ENCODE results near the gene RFNG.

Gene RFNG

DNA sequence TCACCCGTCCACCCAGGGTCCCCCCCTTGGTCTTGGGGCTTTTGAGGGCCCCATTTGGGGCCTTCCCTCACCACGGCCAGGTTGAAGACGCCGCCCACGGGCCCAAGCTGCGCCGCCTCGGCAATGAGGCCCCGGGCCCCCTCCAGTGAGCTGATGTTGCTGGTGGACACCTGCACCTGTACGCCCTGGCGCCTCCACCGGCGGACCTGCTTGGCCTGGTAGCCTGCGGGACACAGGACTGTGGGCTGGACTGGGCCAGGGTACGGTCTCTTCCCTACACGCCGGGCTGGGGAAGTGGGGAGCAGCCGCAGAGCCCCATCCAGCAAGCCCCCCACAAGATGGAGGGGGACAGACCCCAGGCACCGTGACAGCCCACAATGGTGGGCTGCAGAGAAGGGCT, 30.8 kb upstream of the RFNG start:
- Histone ChIP-seq H3K36me3 (ENCODE audit: control insufficient read depth, insufficient read depth, low read length) (peaks cover 90% of the 10 kb centered on the region), H3K27ac (ENCODE audit: low read length) (no peak overlapping the region), H3K27me3 (ENCODE audit: control insufficient read depth, insufficient read depth, low read length) (no peaks in the 10 kb centered on the region), H3K4me3 (ENCODE audit: low read length) (no peak overlapping the region), H3K9me3 (ENCODE audit: control insufficient read depth, insufficient read depth, low read length) (no peaks in the 10 kb centered on the region), H3K4me1 (ENCODE audit: control insufficient read depth, insufficient read depth, low read length) (no peaks in the 10 kb centered on the region)
- DNase-seq (ENCODE audit: low read depth, low spot score), result no peak
- no CpG with 5 or more reads among the region's 19 CpGs for WGBS (ENCODE audit: insufficient coverage, insufficient read length)

DNA sequence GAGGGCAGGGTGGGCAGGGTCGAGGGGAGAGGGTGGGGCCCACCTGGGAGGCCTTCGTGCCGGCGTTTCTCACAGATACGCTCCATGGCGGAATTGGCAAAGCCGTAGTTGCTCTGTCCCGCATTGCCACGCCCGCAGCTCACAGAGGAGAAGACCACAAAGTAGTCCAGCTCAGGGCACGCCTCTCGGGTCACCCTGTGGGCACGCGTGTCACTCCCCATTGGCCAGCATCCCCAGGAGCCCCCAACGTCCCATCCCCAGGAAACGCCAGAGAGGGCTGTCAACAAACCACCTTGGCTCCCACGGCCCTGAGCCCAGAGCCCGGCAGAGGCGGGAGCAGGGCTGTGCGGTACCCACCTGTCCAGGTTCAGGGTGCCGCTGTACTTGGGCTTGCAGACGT, 30.4 kb upstream of the RFNG start:
- Histone ChIP-seq H3K4me3 (ENCODE audit: low read length) (no peak overlapping the region), H3K9me3 (ENCODE audit: control insufficient read depth, insufficient read depth, low read length) (no peaks in the 10 kb centered on the region), H3K36me3 (ENCODE audit: control insufficient read depth, insufficient read depth, low read length) (peaks cover 85% of the 10 kb centered on the region), H3K27me3 (ENCODE audit: control insufficient read depth, insufficient read depth, low read length) (no peaks in the 10 kb centered on the region), H3K4me1 (ENCODE audit: control insufficient read depth, insufficient read depth, low read length) (peaks cover 1% of the 10 kb centered on the region; the same call in 1 of the 2 replicates), H3K27ac (ENCODE audit: low read length) (no peak overlapping the region)
- no peak for DNase-seq (ENCODE audit: low read depth, low spot score)
- no CpG with 5 or more reads among the region's 22 CpGs for WGBS (ENCODE audit: insufficient coverage, insufficient read length)

DNA sequence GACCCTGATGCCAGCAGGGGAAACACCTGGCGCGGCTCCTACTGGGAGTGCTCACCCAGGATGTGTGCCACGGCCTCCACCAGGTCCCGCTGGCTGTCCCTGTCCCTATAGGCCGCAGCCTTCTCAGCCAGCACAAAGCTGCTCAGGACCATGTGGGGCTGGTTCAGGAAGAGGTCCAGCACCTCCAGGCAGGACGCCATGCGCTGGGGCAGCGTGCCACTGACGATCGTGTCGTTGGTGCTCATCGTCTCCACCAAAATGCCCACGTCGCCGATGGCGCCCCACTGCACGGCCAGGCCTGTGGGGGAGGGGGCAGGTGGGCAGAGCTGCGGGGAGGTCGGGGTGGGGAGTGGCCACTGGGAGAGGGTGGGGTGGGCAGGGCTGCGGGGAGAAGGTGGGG, 29.9 kb upstream of the RFNG start:
- Histone ChIP-seq H3K36me3 (ENCODE audit: control insufficient read depth, insufficient read depth, low read length) (peaks cover 82% of the 10 kb centered on the region), H3K9me3 (ENCODE audit: control insufficient read depth, insufficient read depth, low read length) (no peaks in the 10 kb centered on the region), H3K4me3 (ENCODE audit: low read length) (no peak overlapping the region), H3K4me1 (ENCODE audit: control insufficient read depth, insufficient read depth, low read length) (peaks cover 1% of the 10 kb centered on the region; the same call in 1 of the 2 replicates), H3K27me3 (ENCODE audit: control insufficient read depth, insufficient read depth, low read length) (no peaks in the 10 kb centered on the region), H3K27ac (ENCODE audit: low read length) (no peak overlapping the region)
- no peak for DNase-seq (ENCODE audit: low read depth, low spot score)
- no CpG with 5 or more reads among the region's 20 CpGs for WGBS (ENCODE audit: insufficient coverage, insufficient read length)

DNA sequence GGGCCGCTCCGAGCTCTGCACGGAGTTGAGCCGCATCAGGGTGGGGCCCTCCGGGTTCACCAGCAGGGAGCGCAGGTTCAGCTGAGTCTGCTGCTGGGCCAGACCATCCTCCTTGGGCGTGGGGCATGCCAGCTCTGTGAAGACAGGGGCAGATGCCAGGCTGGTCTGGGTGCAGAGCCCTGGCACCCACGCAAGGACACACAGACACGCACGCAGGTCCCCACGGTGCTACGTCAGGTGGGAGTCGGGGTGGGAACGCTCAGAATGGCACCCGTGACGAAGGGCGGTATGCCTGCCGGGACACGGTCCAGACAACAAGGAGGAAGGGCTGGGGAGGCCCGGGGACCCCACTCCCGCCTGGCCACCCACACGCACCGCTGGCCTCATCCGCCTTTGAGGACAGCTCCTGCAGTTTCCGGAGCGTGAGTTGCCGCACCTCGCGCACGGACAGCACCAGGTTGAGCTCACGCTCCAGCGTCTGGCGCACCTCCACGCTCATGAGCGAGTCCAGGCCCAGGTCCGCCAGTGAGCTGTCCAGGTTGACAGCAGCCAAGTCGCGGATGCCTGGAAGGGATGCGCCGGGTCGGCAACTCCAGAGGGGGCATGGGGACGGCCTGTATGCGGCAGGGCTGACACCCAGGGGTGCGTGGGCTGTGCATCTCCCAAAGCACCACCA, 29.3 kb upstream of the RFNG start:
- Histone ChIP-seq H3K27ac (ENCODE audit: low read length) (no peak overlapping the region), H3K4me3 (ENCODE audit: low read length) (no peak overlapping the region), H3K9me3 (ENCODE audit: control insufficient read depth, insufficient read depth, low read length) (no peaks in the 10 kb centered on the region), H3K27me3 (ENCODE audit: control insufficient read depth, insufficient read depth, low read length) (no peaks in the 10 kb centered on the region), H3K4me1 (ENCODE audit: control insufficient read depth, insufficient read depth, low read length) (peaks cover 1% of the 10 kb centered on the region; the same call in 1 of the 2 replicates), H3K36me3 (ENCODE audit: control insufficient read depth, insufficient read depth, low read length) (peaks cover 76% of the 10 kb centered on the region)
- WGBS (ENCODE audit: insufficient coverage, insufficient read length), result no CpG with 5 or more reads among the region's 44 CpGs
- no peak for DNase-seq (ENCODE audit: low read depth, low spot score)

DNA sequence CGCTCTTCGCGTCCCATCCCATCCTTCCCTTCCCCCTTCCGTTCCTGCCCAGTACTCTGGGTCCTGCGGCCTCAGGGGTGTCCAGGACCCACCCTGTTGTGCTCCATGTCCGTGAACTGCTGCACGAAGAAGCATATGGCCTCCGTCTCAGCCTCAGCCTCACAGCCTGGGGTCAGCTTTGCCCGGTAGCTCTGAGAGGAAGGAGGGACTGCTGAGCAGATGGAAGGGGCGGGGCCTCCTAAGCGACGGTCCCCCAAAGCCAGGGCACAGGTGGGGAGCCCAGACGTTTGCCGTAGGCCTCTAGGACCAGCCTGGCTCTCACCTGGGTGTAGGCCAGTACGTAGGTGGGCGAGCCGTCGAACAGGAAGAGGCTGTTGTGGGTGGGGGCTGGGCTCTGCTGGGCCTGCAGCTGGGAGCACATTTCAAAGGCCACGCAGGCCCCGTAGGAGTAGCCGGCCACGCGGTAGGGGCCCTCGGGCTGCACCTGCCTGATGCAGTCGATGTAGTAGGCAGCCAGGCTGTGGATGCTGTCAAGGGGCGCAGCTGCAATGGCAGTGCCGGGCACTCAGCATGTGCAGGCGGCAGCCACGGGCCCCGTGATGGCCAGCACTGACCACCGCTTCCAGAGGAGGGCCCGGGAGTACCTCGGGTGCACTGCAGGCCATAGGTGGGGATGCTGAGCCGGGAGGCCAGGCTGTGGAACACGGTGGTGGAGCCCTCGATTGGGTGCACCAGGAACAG, 28.6 kb upstream of the RFNG start:
- WGBS (ENCODE audit: insufficient coverage, insufficient read length), result no CpG with 5 or more reads among the region's 36 CpGs
- no peak overlapping the region for H3K4me3 ChIP-seq (ENCODE audit: low read length)
- peaks cover 68% of the 10 kb centered on the region for H3K36me3 ChIP-seq (ENCODE audit: control insufficient read depth, insufficient read depth, low read length)
- H3K4me1 ChIP-seq (ENCODE audit: control insufficient read depth, insufficient read depth, low read length), result peaks cover 1% of the 10 kb centered on the region; the same call in 1 of the 2 replicates
- no peaks in the 10 kb centered on the region for H3K27me3 ChIP-seq (ENCODE audit: control insufficient read depth, insufficient read depth, low read length)
- no peaks in the 10 kb centered on the region for H3K9me3 ChIP-seq (ENCODE audit: control insufficient read depth, insufficient read depth, low read length)
- DNase-seq (ENCODE audit: low read depth, low spot score), result no peak
- no peak overlapping the region for H3K27ac ChIP-seq (ENCODE audit: low read length)

DNA sequence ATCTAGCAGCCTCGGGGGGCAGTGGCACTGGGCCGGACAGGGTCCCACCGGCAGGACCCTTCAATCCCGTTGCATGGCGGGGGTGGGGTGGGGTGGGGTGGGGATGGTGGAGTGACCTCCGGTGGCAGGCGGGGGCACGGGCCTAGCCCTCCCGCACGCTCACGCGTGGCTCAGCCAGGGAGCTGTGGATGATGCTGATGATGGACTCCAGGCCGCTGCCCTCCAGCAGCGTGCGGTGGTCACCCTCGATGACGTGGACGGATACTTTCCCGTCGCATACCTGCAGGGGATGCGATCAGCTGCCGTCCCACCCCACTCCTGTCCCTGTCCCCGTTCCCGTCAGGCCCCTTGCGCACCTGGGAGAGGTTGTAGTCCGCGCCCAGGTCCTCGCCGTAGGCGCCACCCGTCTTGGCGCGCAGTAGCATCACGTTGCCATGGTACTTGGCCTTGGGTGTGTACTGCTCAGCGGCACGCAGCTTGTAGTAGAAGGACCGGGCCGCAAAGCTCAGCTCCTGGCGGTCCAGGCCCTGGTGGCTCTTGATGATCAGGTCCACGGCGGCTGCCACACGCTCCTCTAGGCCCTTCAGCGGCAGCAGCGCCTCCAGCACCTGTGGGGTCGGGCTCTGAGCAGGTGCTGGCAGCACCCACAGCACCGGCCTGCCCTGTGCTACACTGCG, 27.5 kb upstream of the RFNG start:
- Histone ChIP-seq H3K4me3 (ENCODE audit: low read length) (no peak overlapping the region), H3K27ac (ENCODE audit: low read length) (no peak overlapping the region), H3K36me3 (ENCODE audit: control insufficient read depth, insufficient read depth, low read length) (peaks cover 58% of the 10 kb centered on the region)

DNA sequence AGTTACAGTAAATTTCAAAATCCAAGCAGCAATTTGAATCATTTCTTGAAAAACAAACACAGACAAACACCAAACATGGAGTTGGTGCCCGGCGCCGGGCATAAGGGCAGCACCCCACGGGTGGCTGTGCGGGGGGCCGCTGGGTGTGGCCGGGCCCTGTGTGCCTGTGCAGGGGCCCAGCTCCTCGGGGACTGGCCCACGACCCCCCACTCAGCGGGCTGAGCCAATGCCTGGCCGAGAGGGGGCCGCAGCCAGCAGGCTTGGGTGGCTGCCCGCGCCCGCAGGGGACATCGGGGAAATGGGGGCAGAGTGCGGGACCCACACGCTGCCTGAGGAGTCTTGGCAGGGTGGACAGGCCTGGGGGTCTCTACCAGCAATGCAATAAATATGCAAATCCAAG, 26.8 kb upstream of the RFNG start:
- Histone ChIP-seq H3K4me1 (ENCODE audit: control insufficient read depth, insufficient read depth, low read length) (peaks cover 1% of the 10 kb centered on the region; the same call in 1 of the 2 replicates), H3K9me3 (ENCODE audit: control insufficient read depth, insufficient read depth, low read length) (no peaks in the 10 kb centered on the region), H3K36me3 (ENCODE audit: control insufficient read depth, insufficient read depth, low read length) (peaks cover 51% of the 10 kb centered on the region), H3K4me3 (ENCODE audit: low read length) (no peak overlapping the region), H3K27ac (ENCODE audit: low read length) (no peak overlapping the region), H3K27me3 (ENCODE audit: control insufficient read depth, insufficient read depth, low read length) (no peaks in the 10 kb centered on the region)
- WGBS (ENCODE audit: insufficient coverage, insufficient read length), result no CpG with 5 or more reads among the region's 18 CpGs
- DNase-seq (ENCODE audit: low read depth, low spot score), result no peak

More for the DNA sequence above, 27.5 kb upstream of the RFNG start:
- WGBS (ENCODE audit: insufficient coverage, insufficient read length), result no CpG with 5 or more reads among the region's 47 CpGs
- Histone ChIP-seq H3K9me3 (ENCODE audit: control insufficient read depth, insufficient read depth, low read length) (no peaks in the 10 kb centered on the region), H3K27me3 (ENCODE audit: control insufficient read depth, insufficient read depth, low read length) (no peaks in the 10 kb centered on the region), H3K4me1 (ENCODE audit: control insufficient read depth, insufficient read depth, low read length) (peaks cover 1% of the 10 kb centered on the region; the same call in 1 of the 2 replicates)
- DNase-seq (ENCODE audit: low read depth, low spot score), result no peak

DNA sequence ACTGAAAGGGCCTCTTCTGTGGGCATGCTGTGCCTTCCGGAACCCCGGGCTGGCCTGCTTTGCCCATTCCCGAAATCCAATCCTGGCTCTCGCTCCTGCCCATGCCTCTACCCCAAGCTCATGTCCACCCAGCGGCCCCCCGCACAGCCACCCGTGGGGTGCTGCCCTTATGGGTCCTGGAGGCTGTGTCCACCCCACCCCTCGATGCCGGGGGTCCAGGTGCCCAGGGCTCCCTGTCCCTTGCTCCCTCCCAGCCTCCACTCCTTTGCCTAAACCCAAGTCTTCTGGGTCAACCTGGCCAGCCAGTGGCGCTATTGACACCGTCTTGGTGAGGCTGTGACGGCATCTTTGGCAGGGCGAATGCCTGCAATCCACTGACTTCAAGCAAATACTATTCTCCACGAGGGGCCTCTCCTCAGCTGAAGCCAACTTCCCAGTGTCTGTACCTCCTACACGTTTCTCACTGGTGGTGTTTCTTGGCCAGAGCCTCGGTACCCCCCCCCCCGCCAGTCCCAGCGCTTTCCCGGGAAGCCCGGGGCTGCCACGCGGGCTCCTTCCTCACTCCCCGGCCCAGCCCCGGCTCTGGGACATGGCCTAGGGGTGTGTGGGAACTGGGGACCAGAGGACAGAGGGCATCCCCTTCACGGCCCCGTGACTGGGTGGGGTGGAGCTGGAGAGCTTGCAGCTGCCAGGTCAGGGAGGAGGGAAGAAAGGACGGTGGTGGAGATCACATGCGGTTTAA, 26.2 kb upstream of the RFNG start:
- H3K4me1 ChIP-seq (ENCODE audit: control insufficient read depth, insufficient read depth, low read length), result peaks cover 1% of the 10 kb centered on the region; the same call in 1 of the 2 replicates
- no peak overlapping the region for H3K27ac ChIP-seq (ENCODE audit: low read length)
- no peaks in the 10 kb centered on the region for H3K9me3 ChIP-seq (ENCODE audit: control insufficient read depth, insufficient read depth, low read length)
- peaks cover 44% of the 10 kb centered on the region for H3K36me3 ChIP-seq (ENCODE audit: control insufficient read depth, insufficient read depth, low read length)
- H3K27me3 ChIP-seq (ENCODE audit: control insufficient read depth, insufficient read depth, low read length), result no peaks in the 10 kb centered on the region
- no CpG with 5 or more reads among the region's 28 CpGs for WGBS (ENCODE audit: insufficient coverage, insufficient read length)
- H3K4me3 ChIP-seq (ENCODE audit: low read length), result no peak overlapping the region
- no peak for DNase-seq (ENCODE audit: low read depth, low spot score)

DNA sequence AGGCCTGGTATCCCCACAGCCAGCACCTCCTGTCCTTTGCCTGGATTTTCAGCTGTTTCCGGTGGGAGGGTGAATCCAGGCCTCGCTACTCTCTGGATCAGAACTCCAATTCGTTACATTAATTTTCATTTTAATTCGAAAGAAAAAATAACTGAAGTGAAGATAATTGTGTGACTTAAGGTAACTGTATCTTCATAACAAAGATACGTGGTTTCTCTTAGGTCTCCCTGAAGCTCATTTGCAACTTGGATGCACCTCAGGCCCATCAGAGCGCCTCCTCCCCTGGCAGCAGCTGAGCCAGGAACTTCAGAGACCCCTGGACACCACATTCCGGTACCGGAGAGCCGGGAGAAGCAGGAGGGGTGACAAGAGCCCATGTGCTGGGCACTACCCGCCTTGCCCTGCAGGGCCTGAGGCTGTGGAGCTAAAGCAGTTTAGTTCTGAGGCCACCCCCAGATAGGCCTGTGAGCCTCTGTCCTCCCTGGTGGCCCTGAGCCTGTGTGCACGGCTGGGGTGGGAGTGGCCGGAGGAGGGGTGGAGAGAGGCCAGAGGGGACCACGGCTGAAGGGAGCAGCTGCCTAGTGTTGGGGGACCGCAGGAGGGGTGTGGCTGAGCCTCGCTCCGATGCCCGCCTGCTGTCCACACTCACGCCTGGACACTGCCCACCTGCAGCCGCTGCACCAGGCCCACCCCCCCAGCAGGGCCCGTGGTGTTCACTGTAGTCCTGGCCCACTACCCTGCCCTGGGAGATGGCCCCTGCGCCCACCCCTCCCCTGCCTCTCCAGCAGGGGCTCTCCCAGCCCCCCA, 25.4 kb upstream of the RFNG start:
- Histone ChIP-seq H3K36me3 (ENCODE audit: control insufficient read depth, insufficient read depth, low read length) (peaks cover 36% of the 10 kb centered on the region), H3K27ac (ENCODE audit: low read length) (no peak overlapping the region), H3K27me3 (ENCODE audit: control insufficient read depth, insufficient read depth, low read length) (no peaks in the 10 kb centered on the region), H3K9me3 (ENCODE audit: control insufficient read depth, insufficient read depth, low read length) (no peaks in the 10 kb centered on the region), H3K4me1 (ENCODE audit: control insufficient read depth, insufficient read depth, low read length) (peaks cover 1% of the 10 kb centered on the region; the same call in 1 of the 2 replicates), H3K4me3 (ENCODE audit: low read length) (no peak overlapping the region)
- no CpG with 5 or more reads among the region's 21 CpGs for WGBS (ENCODE audit: insufficient coverage, insufficient read length)
- no peak for DNase-seq (ENCODE audit: low read depth, low spot score)
